GM18517 (cell line): ENCODE measurements around the gene CYTL1.
"Not testable (repeated sequence)": the region's sequence is repeated elsewhere in the genome, so short reads cannot be mapped to it uniquely, and the experiment has no call there.

ENCODE experiments used
- ATAC-seq: cut with Tn5 transposase; IDR thresholded peaks from one replicate; pipeline ENCODE4 v1.9.1; 2021; ENCODE audit warnings: mild to moderate bottlenecking, moderate library complexity; ENCODE audit not compliant: unreplicated experiment

Gene CYTL1

GRCh38 chr4:5003372-5003857 lies 15.8 kb downstream of the CYTL1 start:
- no peak for ATAC-seq

GRCh38 chr4:5001641-5002040 lies 17.6 kb downstream of the CYTL1 start:
- ATAC-seq, result not testable (repeated sequence)

- ATAC-seq, result not testable (repeated sequence)
Measured at GRCh38 chr4:4996935-4997334, 22.3 kb downstream of the CYTL1 start.

- ATAC-seq, result no peak
Measured at GRCh38 chr4:4995908-4996265, 23.4 kb downstream of the CYTL1 start.

- no peak for ATAC-seq
Measured at GRCh38 chr4:4995103-4995907, 24.0 kb downstream of the CYTL1 start.

- no peak for ATAC-seq
Measured at GRCh38 chr4:4994312-4995097, 24.8 kb downstream of the CYTL1 start.

- ATAC-seq, result no peak
Measured at GRCh38 chr4:4992833-4993232, 26.4 kb downstream of the CYTL1 start.

GRCh38 chr4:4991541-4992099 lies 27.6 kb downstream of the CYTL1 start:
- ATAC-seq, result no peak

GRCh38 chr4:4990857-4991540 lies 28.3 kb downstream of the CYTL1 start:
- ATAC-seq, result no peak

GRCh38 chr4:4990329-4990728 lies 28.9 kb downstream of the CYTL1 start:
- ATAC-seq, result no peak

- no peak for ATAC-seq
Measured at GRCh38 chr4:4989083-4989622, 30.1 kb downstream of the CYTL1 start.

- no peak for ATAC-seq
Measured at GRCh38 chr4:4987656-4988055, 31.6 kb downstream of the CYTL1 start.

- no peak for ATAC-seq
Measured at GRCh38 chr4:4986841-4987240, 32.4 kb downstream of the CYTL1 start.

- no peak for ATAC-seq
Measured at GRCh38 chr4:4985844-4986243, 33.4 kb downstream of the CYTL1 start.

GRCh38 chr4:4985036-4985435 lies 34.2 kb downstream of the CYTL1 start:
- ATAC-seq, result no peak

- ATAC-seq, result no peak
Measured at GRCh38 chr4:4984186-4984585, 35.1 kb downstream of the CYTL1 start.

GRCh38 chr4:4981827-4982226 lies 37.4 kb downstream of the CYTL1 start:
- ATAC-seq, result no peak

GRCh38 chr4:4981427-4981826 lies 37.8 kb downstream of the CYTL1 start:
- ATAC-seq, result no peak

- no peak for ATAC-seq
Measured at GRCh38 chr4:4980621-4981230, 38.5 kb downstream of the CYTL1 start.

GRCh38 chr4:4979971-4980370 lies 39.3 kb downstream of the CYTL1 start:
- ATAC-seq, result no peak
